Measurements from ENCODE around the gene DCT.

GRCh38 chr13:94481941-94482340, 2.5 kb upstream of the DCT start:
- TF ChIP-seq GATA3 (IDR thresholded peaks at IDR 0.05; ENCODE audit: low read depth, low read length), result no peak
- no peak for TF ChIP-seq GATA2 (IDR thresholded peaks at IDR 0.05; ENCODE audit: low read depth, low read length)
